HCT116 (cell line): ENCODE results near the gene PARD6G. TPM values are rescaled to one million over a fixed set of nuclear protein-coding genes. Genes with fewer than 3 reads are reported as not detected.

Experiments used
- ATAC-seq: fragments of 200-7000 bp; cut with Tn5 transposase; 2 replicates; pipeline ENCODE4 v1.9.1; 2020; ENCODE audit warnings: mild to moderate bottlenecking, moderate library complexity
- BruUV-seq: library from RNA; stranded (reverse); fragments of 400-500 nt; replicated peaks from 2 replicates; lab custom pipeline; 2021; lab: Mats Ljungman, UMichigan
- CTCF ChIA-PET: fragments of 300-600 bp; sonication (Branson Sonifier 250); formaldehyde crosslinking; loops from one replicate; lab custom pipeline; 2021; ENCODE audit warnings: antibody characterized with exemption; lab: Charles Lee
- POLR2A ChIA-PET: fragments of 300-600, 350-600 bp; sonication (Branson Sonifier 250); formaldehyde crosslinking; loops from one replicate; lab custom pipeline; 2021; ENCODE audit warnings: antibody characterized with exemption; lab: Charles Lee
- RAD21 ChIA-PET, 2 experiments: fragments of 300-600 bp; sonication (Branson Sonifier 250); formaldehyde crosslinking; loops; one replicate each; lab custom pipeline; 2023; ENCODE audit warnings: low total read pairs in 2 of 2; ENCODE audit not compliant: uncharacterized antibody in 2 of 2, unreplicated experiment in 2 of 2, low non-redundant PET in 1 of 2; lab: Charles Lee
- DNase-seq: peaks from one replicate; pipeline ENCODE4 v3.0.0-alpha.2; 2010; ENCODE audit warnings: low read depth, low spot score
- H2AFZ ChIP-seq: fragments of 200-600 bp; shearing (Covaris generic), sonication (generic); 2 replicates; pipeline ENCODE4 v1.6.1; 2017; ENCODE audit warnings: low read depth, mixed run types, mixed read lengths, antibody characterized with exemption, low read length; ENCODE audit not compliant: poor library complexity, severe bottlenecking
- H3K27ac ChIP-seq: 2 replicates; pipeline ENCODE4 v1.5.1; 2012; ENCODE audit warnings: low read depth, low read length
- H3K27me3 ChIP-seq: fragments of 200-600 bp; sonication (generic); 2 replicates; pipeline ENCODE4 v1.6.1; 2016; ENCODE audit warnings: mixed run types, low read length, mixed read lengths; ENCODE audit not compliant: insufficient read depth
- H3K36me3 ChIP-seq, 2 experiments: fragments of 200-500 bp in 1 of 2; fragments of 200-600 bp in 1 of 2; sonication (Bioruptor generic) in 1 of 2; sonication (generic) in 1 of 2; 2 replicates each; pipeline versions ENCODE4 v1.5.1 to v1.6.1; 2014 to 2016; ENCODE audit warnings: low read length in 2 of 2, inconsistent platforms in 1 of 2, mixed read lengths in 1 of 2, mixed run types in 1 of 2; ENCODE audit not compliant: insufficient read depth in 2 of 2, control insufficient read depth in 1 of 2
- H3K4me1 ChIP-seq, 2 experiments: fragments of 200-600 bp in 1 of 2; sonication (generic) in 1 of 2; 2 replicates each; pipeline versions ENCODE4 v1.5.1 to v1.6.1; 2012 to 2017; ENCODE audit warnings: low read length in 2 of 2, inconsistent platforms in 1 of 2, mild to moderate bottlenecking in 1 of 2, mixed read lengths in 1 of 2, mixed run types in 1 of 2, moderate library complexity in 1 of 2; ENCODE audit not compliant: insufficient read depth in 2 of 2, control insufficient read depth in 1 of 2
- H3K4me2 ChIP-seq: fragments of 200-600 bp; sonication (generic); 2 replicates; pipeline ENCODE4 v1.6.1; 2017; ENCODE audit warnings: mixed run types, low read length, mixed read lengths
- H3K4me3 ChIP-seq, 2 experiments: fragments of 200-600 bp in 1 of 2; sonication (generic) in 1 of 2; replicated peaks in 1 of 2; 2 replicates each; pipeline ENCODE4 v1.5.1; 2011 to 2016; ENCODE audit warnings: low read length in 2 of 2, control low read depth in 1 of 2, low read depth in 1 of 2, mild to moderate bottlenecking in 1 of 2, mixed read lengths in 1 of 2, mixed run types in 1 of 2
- H3K79me2 ChIP-seq: fragments of 200-600 bp; sonication (generic); 2 replicates; pipeline ENCODE4 v1.6.1; 2017; ENCODE audit warnings: mild to moderate bottlenecking, mixed run types, low read length, moderate library complexity, mixed read lengths; ENCODE audit not compliant: insufficient read depth
- H3K9ac ChIP-seq: fragments of 200-600 bp; sonication (generic); 2 replicates; pipeline ENCODE4 v1.6.1; 2016; ENCODE audit warnings: low read length, mixed read lengths
- H3K9me2 ChIP-seq: fragments of 200-600 bp; sonication (generic), shearing (Covaris generic); 2 replicates; pipeline ENCODE4 v1.6.1; 2017; ENCODE audit warnings: mixed run types, mild to moderate bottlenecking, moderate library complexity; ENCODE audit not compliant: insufficient read depth
- H3K9me3 ChIP-seq, 2 experiments: fragments of 200-500 bp in 1 of 2; fragments of 200-600 bp in 1 of 2; sonication (Bioruptor generic) in 1 of 2; sonication (generic) in 1 of 2; 2 replicates each; pipeline ENCODE4 v1.6.1; 2014 to 2017; ENCODE audit warnings: low read length in 2 of 2, mixed read lengths in 2 of 2, inconsistent platforms in 1 of 2, low read depth in 1 of 2, mild to moderate bottlenecking in 1 of 2, mixed run types in 1 of 2, moderate library complexity in 1 of 2; ENCODE audit not compliant: control insufficient read depth in 1 of 2, insufficient read depth in 1 of 2
- H4K20me1 ChIP-seq: fragments of 200-600 bp; sonication (generic), shearing (Covaris generic); 2 replicates; pipeline ENCODE4 v1.6.1; 2017; ENCODE audit warnings: mixed run types, mild to moderate bottlenecking, moderate library complexity; ENCODE audit not compliant: insufficient read depth
- ATF3 ChIP-seq: IDR thresholded peaks from 2 replicates; pipeline ENCODE4 v1.6.1; 2012
- CTCF ChIP-seq, 3 experiments: fragments of 200-600 bp in 1 of 3; sonication (generic) in 1 of 3; IDR thresholded peaks in 2 of 3; conservative IDR thresholded peaks in 1 of 3; 2 replicates each; pipeline ENCODE4 v1.5.1; 2012 to 2017; ENCODE audit warnings: low read depth in 2 of 3, low read length in 2 of 3, antibody characterized with exemption in 1 of 3, borderline replicate concordance in 1 of 3, control low read depth in 1 of 3, mild to moderate bottlenecking in 1 of 3, mixed read lengths in 1 of 3, mixed run types in 1 of 3, moderate library complexity in 1 of 3; ENCODE audit not compliant: insufficient read depth in 1 of 3
- EZH2phosphoT487 ChIP-seq: fragments of 200-600 bp; IDR thresholded peaks from 2 replicates; pipeline ENCODE4 v1.6.1; 2018; ENCODE audit warnings: antibody characterized with exemption, borderline replicate concordance
- REST ChIP-seq: IDR thresholded peaks from 2 replicates; pipeline ENCODE4 v1.6.1; 2012; ENCODE audit warnings: low read depth
- SRF ChIP-seq: IDR thresholded peaks from 2 replicates; pipeline ENCODE4 v1.6.1; 2012; ENCODE audit warnings: low read depth
- intact Hi-C: fragments of 100-400 bp; cut with micrococcal nuclease; formaldehyde crosslinking; loops from 2 replicates; pipeline ENCODE4 v1.10.0; 2022
- total RNA-seq: library from RNA; stranded (reverse); gene quantifications from one replicate; pipeline ENCODE4 v1.2.1, GENCODE V29; 2021; ENCODE audit not compliant: unreplicated experiment

The PARD6G gene
- total RNA-seq, 1 experiment from 2014 or later, result 12.8 TPM

GRCh38 chr18:80148326-80149199 is 98.8 kb downstream of the PARD6G start:
- H3K27ac ChIP-seq, result no peak overlapping the region
- POLR2A ChIA-PET, result no interaction called here

More at GRCh38 chr18:80148326-80149199, 98.8 kb downstream of the PARD6G start:
- ChIA-PET RAD21 (no interaction called here), CTCF (no interaction called here)
- Histone ChIP-seq H2AFZ (no peak overlapping the region), H3K36me3 (peaks cover 0 to 5% of the 10 kb centered on the region in 2 experiments; a peak in 2 of 4 replicates), H3K4me1 (no peaks in the 10 kb centered on the region), H3K9me3 (no peaks in the 10 kb centered on the region), H3K4me2 (no peak overlapping the region), H3K4me3 (no peak overlapping the region), H4K20me1 (no peaks in the 10 kb centered on the region), H3K79me2 (no peaks in the 10 kb centered on the region), H3K27me3 (no peaks in the 10 kb centered on the region), H3K9ac (no peak overlapping the region), H3K9me2 (no peaks in the 10 kb centered on the region)
- DNase-seq (no peak), ATAC-seq (no peak)
- no peak for TF ChIP-seq ATF3
- no peak for TF ChIP-seq REST
- TF ChIP-seq EZH2phosphoT487, result no peak
- TF ChIP-seq SRF, result no peak
- no peak for TF ChIP-seq CTCF (IDR thresholded peaks at IDR 0.05 in 2 of 3, conservative IDR thresholded peaks at IDR 0.05 in 1 of 3; ENCODE audit: borderline replicate concordance in 1 of 3, insufficient read depth in 1 of 3, low read depth in 2 of 3, low read length in 2 of 3)
- BruUV-seq, result no TSS peak
- intact Hi-C loops, result no loop called here
